A673 (cell line): ENCODE data around the gene NAA38. TPM values are rescaled to one million over a fixed set of nuclear protein-coding genes. Genes with fewer than 3 reads are reported as not detected.

Experiments used
- BruUV-seq: library from RNA; stranded (reverse); fragments of 400-500 nt; replicated peaks from 2 replicates; lab custom pipeline; 2021; lab: Mats Ljungman, UMichigan
- CTCF ChIA-PET: fragments of 300-600 bp; sonication (Branson Sonifier 250); formaldehyde crosslinking; loops from one replicate; lab custom pipeline; 2022; ENCODE audit warnings: antibody characterized with exemption; lab: Charles Lee
- POLR2A ChIA-PET: fragments of 300-600 bp; sonication (Branson Sonifier 250); formaldehyde crosslinking; loops from one replicate; lab custom pipeline; 2022; ENCODE audit warnings: antibody characterized with exemption; ENCODE audit not compliant: low non-redundant PET; lab: Charles Lee
- DNase-seq: peaks from one replicate; pipeline ENCODE4 v3.0.0-alpha.2; 2015; ENCODE audit warnings: low spot score
- H3K27ac ChIP-seq: fragments of 200-600 bp; sonication (generic); 2 replicates; pipeline ENCODE4 v1.5.1; 2016; ENCODE audit warnings: mixed run types, low read depth, mild to moderate bottlenecking, mixed read lengths, antibody characterized with exemption, low read length; ENCODE audit not compliant: poor library complexity, severe bottlenecking
- H3K27me3 ChIP-seq: fragments of 200-600 bp; sonication (generic); replicated peaks from 2 replicates; pipeline ENCODE4 v1.6.1; 2017; ENCODE audit warnings: mixed run types, low read depth, mild to moderate bottlenecking, mixed read lengths, antibody characterized with exemption, low read length; ENCODE audit not compliant: insufficient read depth, poor library complexity
- H3K36me3 ChIP-seq: fragments of 200-600 bp; sonication (generic); 2 replicates; pipeline ENCODE4 v1.6.1; 2016; ENCODE audit warnings: mixed run types, mild to moderate bottlenecking, mixed read lengths, antibody characterized with exemption, low read length; ENCODE audit not compliant: insufficient read depth, poor library complexity, severe bottlenecking
- H3K4me1 ChIP-seq: fragments of 200-600 bp; sonication (generic); 2 replicates; pipeline ENCODE4 v1.6.1; 2017; ENCODE audit warnings: mixed run types, mild to moderate bottlenecking, mixed read lengths, antibody characterized with exemption, low read length; ENCODE audit not compliant: insufficient read depth, poor library complexity, severe bottlenecking
- H3K4me3 ChIP-seq: fragments of 200-600 bp; sonication (generic); 2 replicates; pipeline ENCODE4 v1.5.1; 2016; ENCODE audit warnings: low read depth, mixed run types, mild to moderate bottlenecking, mixed read lengths, low read length; ENCODE audit not compliant: poor library complexity, severe bottlenecking
- H3K9me3 ChIP-seq: fragments of 200-600 bp; sonication (generic); 2 replicates; pipeline ENCODE4 v1.6.1; 2016; ENCODE audit warnings: mixed run types, low read depth, mild to moderate bottlenecking, mixed read lengths, antibody characterized with exemption, low read length; ENCODE audit not compliant: poor library complexity, severe bottlenecking
- CTCF ChIP-seq: fragments of 300-800, 200-600 bp; sonication (generic); conservative IDR thresholded peaks from 2 replicates; pipeline ENCODE4 v1.5.1; 2017; ENCODE audit warnings: low read depth, mild to moderate bottlenecking, antibody characterized with exemption, low read length, moderate library complexity, mixed read lengths
- EZH2 ChIP-seq: fragments of 200-600 bp; sonication (generic); IDR thresholded peaks from 2 replicates; pipeline ENCODE4 v1.6.1; 2017; ENCODE audit warnings: borderline replicate concordance, low read depth, mild to moderate bottlenecking, mixed read lengths, antibody characterized with exemption, low read length; ENCODE audit not compliant: poor library complexity, severe bottlenecking
- intact Hi-C: fragments of 100-400 bp; cut with micrococcal nuclease; formaldehyde crosslinking; loops from one replicate; pipeline ENCODE4 v1.10.0; 2022; ENCODE audit not compliant: unreplicated experiment
- total RNA-seq: library from RNA; stranded (reverse); gene quantifications from 2 replicates; pipeline ENCODE4 v1.2.3, GENCODE V29; 2021

Gene NAA38
- total RNA-seq, 1 experiment from 2014 or later: 64.3 TPM

GRCh38 chr17:7883781-7884386 lies 26.5 kb upstream of the NAA38 start:
- intact Hi-C loops: no loop called here
- peaks cover 5% of the 10 kb centered on the region for H3K36me3 ChIP-seq
- no peaks in the 10 kb centered on the region for H3K27me3 ChIP-seq
- DNase-seq: peak; percentile 48
- peak overlapping the region; percentile 68 for H3K27ac ChIP-seq
- H3K9me3 ChIP-seq: no peaks in the 10 kb centered on the region
- H3K4me1 ChIP-seq: peaks cover 37% of the 10 kb centered on the region
- no TSS peak for BruUV-seq
- POLR2A ChIA-PET: no interaction called here
- TF ChIP-seq CTCF (no peak), EZH2 (no peak)
- H3K4me3 ChIP-seq: peak overlapping the region; percentile 87
- CTCF ChIA-PET: no interaction called here

- no peak for DNase-seq
- intact Hi-C loops: no loop called here
- no peaks in the 10 kb centered on the region for H3K9me3 ChIP-seq
- H3K27ac ChIP-seq: peak overlapping the region; percentile 68
- BruUV-seq: no TSS peak
- no peak overlapping the region for H3K4me3 ChIP-seq
- ChIA-PET POLR2A (interaction anchor here (0.6 kb wide), 1 partner anchor 236 kb away, joined by 3 read pairs; no protein-coding TSS in a partner anchor), CTCF (no interaction called here)
- H3K36me3 ChIP-seq: peaks cover 7% of the 10 kb centered on the region
- no peak for TF ChIP-seq EZH2
- no peak for TF ChIP-seq CTCF
- H3K4me1 ChIP-seq: peaks cover 25% of the 10 kb centered on the region
- H3K27me3 ChIP-seq: no peaks in the 10 kb centered on the region
Measured at GRCh38 chr17:7882629-7883028, 25.3 kb upstream of the NAA38 start.

GRCh38 chr17:7882068-7882467 lies 24.7 kb upstream of the NAA38 start:
- POLR2A ChIA-PET: no interaction called here
- Histone ChIP-seq H3K4me1 (peaks cover 25% of the 10 kb centered on the region), H3K9me3 (no peaks in the 10 kb centered on the region), H3K4me3 (no peak overlapping the region), H3K36me3 (peaks cover 10% of the 10 kb centered on the region), H3K27ac (no peak overlapping the region), H3K27me3 (no peaks in the 10 kb centered on the region)
- no TSS peak for BruUV-seq
- intact Hi-C loops: no loop called here
- CTCF ChIA-PET: no interaction called here
- DNase-seq: no peak
- TF ChIP-seq EZH2 (no peak), CTCF (no peak)
